ENCODE data around the gene ABCA4. TPM values are rescaled to one million over a fixed set of nuclear protein-coding genes. Genes with fewer than 3 reads are reported as not detected.
A peak's percentile ranks its signal among the peaks of the same experiment; 100 is the strongest.

ABCA4 gene
- total RNA-seq, 2 donors from 2014 or later = 0.41 to 0.85 TPM

DNA sequence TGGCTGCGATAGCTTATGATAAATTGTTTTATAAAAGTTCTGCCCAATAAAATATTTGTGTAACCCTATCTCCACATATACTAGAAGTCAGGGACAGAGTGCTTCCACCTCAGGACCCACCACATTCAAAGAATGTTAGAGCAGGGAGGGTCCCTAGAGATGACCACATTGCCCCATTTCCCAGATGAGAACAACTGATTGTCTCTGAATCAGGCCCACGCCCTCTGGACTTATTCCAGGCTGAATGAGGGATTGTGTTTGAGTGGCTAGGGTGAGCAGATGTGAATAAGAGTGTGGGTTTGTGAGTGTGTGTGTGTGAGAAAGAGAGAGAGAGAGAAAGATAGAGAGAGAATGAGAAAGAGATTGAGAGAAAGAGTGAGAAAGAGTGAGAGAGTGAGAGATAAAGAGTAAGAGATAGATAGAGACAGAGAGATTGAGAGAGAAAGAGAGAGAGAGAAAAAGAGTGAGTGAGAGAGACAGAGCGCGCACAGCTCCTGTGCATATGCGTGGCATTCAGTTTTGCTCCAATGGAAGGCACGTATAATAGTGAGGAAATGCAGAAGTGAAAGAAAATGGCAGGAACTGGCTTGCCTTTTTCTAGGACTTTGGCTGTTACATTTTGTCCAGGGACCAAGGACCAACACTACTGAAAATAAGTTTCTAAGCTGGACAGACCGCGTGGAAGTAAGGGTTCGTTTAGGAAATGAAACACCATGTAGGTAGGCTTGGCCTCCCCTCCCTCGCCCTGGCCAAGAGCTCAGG lies 94.1 kb downstream of the ABCA4 start:
- DNase-seq (ENCODE audit: low spot score) = no peak
- peak overlapping the region in 1 of 2 donors; percentile 18 for H3K27ac ChIP-seq
- no peaks in the 10 kb centered on the region for H3K27me3 ChIP-seq (replicated peaks; ENCODE audit: insufficient read depth)
- H3K4me3 ChIP-seq = no peak overlapping the region
- intact Hi-C loops (cut with DNase I) = loop anchor here (10.0 kb wide), 1 partner anchor 438 kb away; no protein-coding TSS in a partner anchor
- no peaks in the 10 kb centered on the region for H3K36me3 ChIP-seq
- TF ChIP-seq POLR2A (IDR thresholded peaks at IDR 0.05) = no peak
- no peaks in the 10 kb centered on the region for H3K9me3 ChIP-seq
- 89% methylated on average over 10 of the region's 10 CpGs for WGBS
- no peaks in the 10 kb centered on the region for H3K4me1 ChIP-seq (replicated peaks)

DNA sequence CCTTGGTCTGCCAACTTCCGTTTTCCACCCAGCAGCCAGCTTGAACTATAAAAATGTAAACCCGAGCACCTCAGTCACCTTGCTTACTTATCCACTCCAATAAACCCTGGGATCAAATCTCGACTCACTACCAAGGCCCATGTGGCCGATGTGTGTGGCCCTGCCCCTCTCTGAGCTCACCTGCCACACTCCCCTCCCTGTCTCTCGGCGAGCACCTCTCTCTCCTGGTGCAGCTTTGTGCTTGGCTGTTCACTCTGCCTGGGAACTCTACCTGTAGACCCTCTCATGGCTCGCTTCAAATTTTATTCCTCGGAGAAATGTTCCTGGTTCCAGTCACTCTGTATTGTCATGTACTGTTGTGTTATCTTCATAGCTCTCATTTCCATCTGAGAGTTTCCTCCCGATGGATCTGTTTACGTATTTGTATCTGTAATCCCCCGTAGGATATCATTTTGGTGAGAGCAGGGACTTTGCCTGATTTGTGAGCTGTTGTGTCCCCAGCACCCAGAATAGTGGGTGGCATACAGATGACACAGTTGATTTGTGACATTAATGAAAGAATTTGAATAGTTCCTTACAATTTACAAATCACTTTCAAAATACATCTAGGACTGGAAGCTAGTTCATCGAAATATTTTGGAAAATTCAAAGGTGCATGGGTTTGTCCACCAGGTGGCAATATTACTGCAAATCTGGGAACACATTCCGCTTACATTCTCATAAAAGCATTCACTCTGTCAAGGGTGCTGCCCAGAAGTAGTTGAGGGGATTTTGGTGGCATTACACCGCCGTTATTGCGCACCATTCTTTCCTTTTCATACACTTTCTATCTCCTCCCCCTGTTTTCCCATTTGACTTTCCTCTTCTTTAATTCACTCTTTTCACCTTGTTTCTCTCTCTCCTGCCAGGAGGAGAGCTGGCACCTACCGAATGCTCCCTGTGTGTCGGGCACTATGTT lies 95.3 kb downstream of the ABCA4 start:
- no peak overlapping the region for H3K4me3 ChIP-seq
- H3K27ac ChIP-seq = no peak overlapping the region
- H3K4me1 ChIP-seq (replicated peaks) = no peaks in the 10 kb centered on the region
- H3K27me3 ChIP-seq (replicated peaks; ENCODE audit: insufficient read depth) = no peaks in the 10 kb centered on the region
- H3K9me3 ChIP-seq = no peaks in the 10 kb centered on the region
- TF ChIP-seq, protein P1, sequence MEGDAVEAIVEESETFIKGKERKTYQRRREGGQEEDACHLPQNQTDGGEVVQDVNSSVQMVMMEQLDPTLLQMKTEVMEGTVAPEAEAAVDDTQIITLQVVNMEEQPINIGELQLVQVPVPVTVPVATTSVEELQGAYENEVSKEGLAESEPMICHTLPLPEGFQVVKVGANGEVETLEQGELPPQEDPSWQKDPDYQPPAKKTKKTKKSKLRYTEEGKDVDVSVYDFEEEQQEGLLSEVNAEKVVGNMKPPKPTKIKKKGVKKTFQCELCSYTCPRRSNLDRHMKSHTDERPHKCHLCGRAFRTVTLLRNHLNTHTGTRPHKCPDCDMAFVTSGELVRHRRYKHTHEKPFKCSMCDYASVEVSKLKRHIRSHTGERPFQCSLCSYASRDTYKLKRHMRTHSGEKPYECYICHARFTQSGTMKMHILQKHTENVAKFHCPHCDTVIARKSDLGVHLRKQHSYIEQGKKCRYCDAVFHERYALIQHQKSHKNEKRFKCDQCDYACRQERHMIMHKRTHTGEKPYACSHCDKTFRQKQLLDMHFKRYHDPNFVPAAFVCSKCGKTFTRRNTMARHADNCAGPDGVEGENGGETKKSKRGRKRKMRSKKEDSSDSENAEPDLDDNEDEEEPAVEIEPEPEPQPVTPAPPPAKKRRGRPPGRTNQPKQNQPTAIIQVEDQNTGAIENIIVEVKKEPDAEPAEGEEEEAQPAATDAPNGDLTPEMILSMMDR (IDR thresholded peaks at IDR 0.05) = peak; percentile 71 to 90 (median 88)
- TF ChIP-seq POLR2A (IDR thresholded peaks at IDR 0.05) = no peak
- peak; percentile 74 for TF ChIP-seq POLR2AphosphoS5 (IDR thresholded peaks at IDR 0.05)
- H3K36me3 ChIP-seq = no peaks in the 10 kb centered on the region
- 43% methylated on average over 18 of the region's 18 CpGs for WGBS
- peak; percentile 58 for DNase-seq (ENCODE audit: low spot score)
- intact Hi-C loops (cut with DNase I) = loop anchor here (1.0 to 10.0 kb wide), 2 partner anchors 311 to 439 kb away; no protein-coding TSS in a partner anchor

DNA sequence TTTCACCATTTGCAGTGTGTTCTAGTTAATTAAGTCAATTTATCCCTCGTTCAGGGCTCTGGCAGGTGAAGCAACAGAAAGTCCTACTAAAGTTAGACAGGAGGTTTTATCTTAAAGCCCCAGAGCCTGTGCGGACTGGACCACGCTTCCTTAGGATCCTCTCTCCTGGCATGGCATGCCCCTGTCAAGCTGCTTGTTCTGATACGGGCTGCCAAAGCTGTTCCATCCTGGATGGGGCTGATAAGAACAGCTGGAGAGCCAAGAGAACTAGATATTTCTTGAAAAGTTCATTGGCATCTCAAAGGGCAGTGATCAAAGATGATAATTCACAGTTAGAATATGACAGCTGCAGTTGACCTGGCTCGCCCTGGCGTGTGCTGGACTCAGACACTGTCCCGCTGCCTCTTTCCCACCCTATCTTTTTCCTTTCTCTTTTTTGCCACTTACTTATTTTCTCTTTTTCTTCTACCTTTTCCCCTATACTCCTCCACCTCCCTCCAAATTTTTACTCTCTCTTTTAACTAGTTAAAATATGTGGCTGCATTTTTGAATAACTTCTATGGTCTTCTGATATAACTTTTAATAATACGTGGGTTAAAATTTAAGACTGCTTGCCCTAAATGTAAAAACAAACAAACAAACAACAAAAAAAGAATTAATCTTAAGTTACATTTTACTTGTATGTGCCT lies 96.7 kb downstream of the ABCA4 start:
- WGBS = 90% methylated on average over 8 of the region's 8 CpGs
- DNase-seq (ENCODE audit: low spot score) = no peak
- Histone ChIP-seq H3K4me1 (replicated peaks) (no peaks in the 10 kb centered on the region), H3K4me3 (no peak overlapping the region), H3K9me3 (no peaks in the 10 kb centered on the region), H3K27me3 (replicated peaks; ENCODE audit: insufficient read depth) (no peaks in the 10 kb centered on the region), H3K36me3 (no peaks in the 10 kb centered on the region), H3K27ac (no peak overlapping the region)
- intact Hi-C loops (cut with DNase I) = loop anchor here (10.0 kb wide), 1 partner anchor 441 kb away; no protein-coding TSS in a partner anchor
- TF ChIP-seq, protein P1 (IDR thresholded peaks at IDR 0.05) = no peak
- no peak for TF ChIP-seq POLR2A (IDR thresholded peaks at IDR 0.05)
- TF ChIP-seq POLR2AphosphoS5 (IDR thresholded peaks at IDR 0.05) = no peak

DNA sequence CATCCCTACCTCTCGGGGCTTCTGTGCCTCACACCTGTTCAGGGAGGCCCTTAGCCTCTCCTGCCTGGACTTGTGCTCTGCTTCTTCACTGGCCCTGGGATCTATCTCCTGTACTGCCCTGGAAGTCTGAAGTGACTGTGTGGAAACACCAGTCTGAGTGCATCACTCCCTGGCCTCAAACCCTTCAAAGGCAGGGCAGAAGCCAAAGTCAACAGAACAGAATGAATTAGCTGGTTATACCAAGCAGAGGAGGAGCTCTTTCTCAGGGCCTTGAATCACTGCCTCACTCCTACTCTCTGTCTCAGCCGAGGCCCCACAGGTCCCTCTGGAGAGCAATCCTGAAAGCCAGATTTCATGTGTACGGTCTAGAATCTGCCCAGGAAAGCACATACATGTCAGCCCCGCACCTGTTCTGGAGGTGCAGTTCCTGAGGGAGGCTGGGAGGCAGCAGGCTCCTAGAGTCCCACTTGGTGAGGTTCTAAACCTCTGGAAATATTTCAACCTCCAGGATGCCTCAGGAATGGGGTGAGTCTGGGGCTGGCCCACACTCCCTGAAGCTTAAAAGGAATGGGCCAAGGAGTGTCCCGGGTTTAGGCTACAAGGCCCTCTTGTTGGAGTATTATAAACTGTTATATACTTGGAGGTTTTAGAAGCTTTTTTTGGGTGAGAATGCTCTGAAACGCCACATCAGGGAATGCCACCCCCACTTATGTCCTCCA lies 98.3 kb downstream of the ABCA4 start:
- TF ChIP-seq, protein P1 (IDR thresholded peaks at IDR 0.05) = no peak
- TF ChIP-seq POLR2A (IDR thresholded peaks at IDR 0.05) = no peak
- TF ChIP-seq POLR2AphosphoS5 (IDR thresholded peaks at IDR 0.05) = peak; percentile 40
- Histone ChIP-seq H3K27ac (no peak overlapping the region), H3K9me3 (no peaks in the 10 kb centered on the region), H3K4me3 (no peak overlapping the region), H3K4me1 (replicated peaks) (no peaks in the 10 kb centered on the region), H3K27me3 (replicated peaks; ENCODE audit: insufficient read depth) (no peaks in the 10 kb centered on the region), H3K36me3 (no peaks in the 10 kb centered on the region)
- peak; percentile 46 for DNase-seq (ENCODE audit: low spot score)
- 60% methylated on average over 6 of the region's 6 CpGs for WGBS
- intact Hi-C loops (cut with DNase I) = loop anchor here (10.0 kb wide), 1 partner anchor 442 kb away; no protein-coding TSS in a partner anchor
